Vagina (tissue), 2 donors: ENCODE results near the gene MAB21L2. TPM values are rescaled to one million over a fixed set of nuclear protein-coding genes. Genes with fewer than 3 reads are reported as not detected.
A peak's percentile ranks its signal among the peaks of the same experiment; 100 is the strongest.

Experiments used
- DNase-seq, 2 donors: peaks; one replicate each; pipeline ENCODE4 v3.0.0-alpha.2; 2017; ENCODE audit errors: extremely low spot score in 2 of 2
- H3K27ac ChIP-seq: fragments of 200-600 bp; sonication (generic); one replicate; pipeline ENCODE4 v1.5.1; 2019
- H3K27me3 ChIP-seq: fragments of 200-600 bp; sonication (generic); one replicate; pipeline ENCODE4 v1.5.1; 2019
- H3K36me3 ChIP-seq, 2 donors: fragments of 200-600 bp; sonication (generic); one replicate each; pipeline ENCODE4 v1.5.1; 2017 to 2019
- H3K4me1 ChIP-seq: fragments of 200-600 bp; sonication (generic); one replicate; pipeline ENCODE4 v1.5.1; 2019
- H3K4me3 ChIP-seq, 2 donors: fragments of 200-600 bp; sonication (generic); 1 replicate in 1 of 2; 2 replicates in 1 of 2; pipeline ENCODE4 v1.5.1; 2016 to 2019
- H3K9me3 ChIP-seq: fragments of 200-600 bp; sonication (generic); one replicate; pipeline ENCODE4 v1.5.1; 2019
- CTCF ChIP-seq, 3 experiments: fragments of 450-650 bp in 2 of 3; fragments of 200-600 bp in 1 of 3; sonication (generic) in 1 of 3; IDR thresholded peaks; one replicate each; pipeline ENCODE4 v1.5.1; 2017 to 2019; ENCODE audit warnings: antibody characterized with exemption in 3 of 3, mild to moderate bottlenecking in 2 of 3, moderate library complexity in 2 of 3
- POLR2A ChIP-seq, 2 donors: fragments of 450-650 bp; IDR thresholded peaks; one replicate each; pipeline ENCODE4 v1.6.1; 2017; ENCODE audit warnings: antibody characterized with exemption in 2 of 2, mild to moderate bottlenecking in 2 of 2, moderate library complexity in 2 of 2
- POLR2AphosphoS5 ChIP-seq, 2 donors: sonication (generic); formaldehyde crosslinking; IDR thresholded peaks; one replicate each; pipeline ENCODE4 v1.9.0; 2017; ENCODE audit warnings: antibody characterized with exemption in 2 of 2, mild to moderate bottlenecking in 2 of 2, low read depth in 1 of 2; ENCODE audit not compliant: insufficient read depth in 1 of 2
- intact Hi-C: fragments of 100-400 bp; cut with DNase I; formaldehyde crosslinking; loops from one replicate; pipeline ENCODE4 v1.15.1; 2023
- total RNA-seq: library from RNA; depleted of rRNA; stranded (reverse); fragments of >200 nt; gene quantifications from one replicate; pipeline ENCODE4 v1.2.3, GENCODE V29; 2016

MAB21L2 gene
- total RNA-seq, 1 donor from 2014 or later: 0.25 TPM

GRCh38 chr4:150581056-150581605 is 820 bp upstream of the MAB21L2 start:
- H3K27ac ChIP-seq: no peak overlapping the region
- no peak overlapping the region for H3K4me3 ChIP-seq
- no peak for DNase-seq
- TF ChIP-seq POLR2A (IDR thresholded peaks at IDR 0.05): no peak
- TF ChIP-seq POLR2AphosphoS5 (IDR thresholded peaks at IDR 0.05; ENCODE audit: insufficient read depth in 1 of 2, low read depth in 1 of 2): no peak
- TF ChIP-seq CTCF (IDR thresholded peaks at IDR 0.05): no peak
- no peaks in the 10 kb centered on the region for H3K9me3 ChIP-seq
- H3K27me3 ChIP-seq: no peaks in the 10 kb centered on the region
- H3K4me1 ChIP-seq: no peaks in the 10 kb centered on the region
- intact Hi-C loops: no loop called here
- H3K36me3 ChIP-seq: peaks cover 0 to 13% of the 10 kb centered on the region in 2 donors

GRCh38 chr4:150581641-150582051 is 305 bp upstream of the MAB21L2 start:
- intact Hi-C loops: no loop called here

GRCh38 chr4:150582873-150583286 is 929 bp downstream of the MAB21L2 start:
- peak overlapping the region; percentile 21 to 30 for H3K4me3 ChIP-seq
- no peak for DNase-seq
- peaks cover 0 to 13% of the 10 kb centered on the region in 2 donors for H3K36me3 ChIP-seq
- no peaks in the 10 kb centered on the region for H3K4me1 ChIP-seq
- no peak overlapping the region for H3K27ac ChIP-seq
- H3K27me3 ChIP-seq: no peaks in the 10 kb centered on the region
- no peaks in the 10 kb centered on the region for H3K9me3 ChIP-seq
- intact Hi-C loops: no loop called here
- TF ChIP-seq CTCF (IDR thresholded peaks at IDR 0.05): no peak
- TF ChIP-seq POLR2AphosphoS5 (IDR thresholded peaks at IDR 0.05; ENCODE audit: insufficient read depth in 1 of 2, low read depth in 1 of 2): peak in 1 of 2 donors; percentile 4
- no peak for TF ChIP-seq POLR2A (IDR thresholded peaks at IDR 0.05)

More at GRCh38 chr4:150581641-150582051, 305 bp upstream of the MAB21L2 start:
- TF ChIP-seq POLR2A (IDR thresholded peaks at IDR 0.05) (no peak), POLR2AphosphoS5 (IDR thresholded peaks at IDR 0.05; ENCODE audit: insufficient read depth in 1 of 2, low read depth in 1 of 2) (no peak), CTCF (IDR thresholded peaks at IDR 0.05) (no peak)
- Histone ChIP-seq H3K27me3 (no peaks in the 10 kb centered on the region), H3K36me3 (peaks cover 0 to 13% of the 10 kb centered on the region in 2 donors), H3K4me1 (no peaks in the 10 kb centered on the region), H3K4me3 (no peak overlapping the region), H3K9me3 (no peaks in the 10 kb centered on the region), H3K27ac (no peak overlapping the region)
- no peak for DNase-seq

GRCh38 chr4:150583287-150584110 is 1.5 kb downstream of the MAB21L2 start:
- TF ChIP-seq CTCF (IDR thresholded peaks at IDR 0.05) (no peak), POLR2AphosphoS5 (IDR thresholded peaks at IDR 0.05; ENCODE audit: insufficient read depth in 1 of 2, low read depth in 1 of 2) (no peak), POLR2A (IDR thresholded peaks at IDR 0.05) (no peak)
- no peak for DNase-seq
- intact Hi-C loops: no loop called here
- Histone ChIP-seq H3K4me1 (no peaks in the 10 kb centered on the region), H3K9me3 (no peaks in the 10 kb centered on the region), H3K4me3 (peak overlapping the region; percentile 21 to 30), H3K27ac (no peak overlapping the region), H3K27me3 (no peaks in the 10 kb centered on the region), H3K36me3 (peaks cover 0 to 13% of the 10 kb centered on the region in 2 donors)
